Vagina (tissue), 2 donors: ENCODE data around the gene ANO8. TPM values are rescaled to one million over a fixed set of nuclear protein-coding genes. Genes with fewer than 3 reads are reported as not detected.

Experiments used
- DNase-seq, 2 donors: peaks; one replicate each; pipeline ENCODE4 v3.0.0-alpha.2; 2017; ENCODE audit errors: extremely low spot score in 2 of 2
- H3K27ac ChIP-seq: fragments of 200-600 bp; sonication (generic); one replicate; pipeline ENCODE4 v1.5.1; 2019
- H3K27me3 ChIP-seq: fragments of 200-600 bp; sonication (generic); one replicate; pipeline ENCODE4 v1.5.1; 2019
- H3K36me3 ChIP-seq, 2 donors: fragments of 200-600 bp; sonication (generic); one replicate each; pipeline ENCODE4 v1.5.1; 2017 to 2019
- H3K4me1 ChIP-seq: fragments of 200-600 bp; sonication (generic); one replicate; pipeline ENCODE4 v1.5.1; 2019
- H3K4me3 ChIP-seq, 2 donors: fragments of 200-600 bp; sonication (generic); 1 replicate in 1 of 2; 2 replicates in 1 of 2; pipeline ENCODE4 v1.5.1; 2016 to 2019
- H3K9me3 ChIP-seq: fragments of 200-600 bp; sonication (generic); one replicate; pipeline ENCODE4 v1.5.1; 2019
- POLR2A ChIP-seq, 2 donors: fragments of 450-650 bp; IDR thresholded peaks; one replicate each; pipeline ENCODE4 v1.6.1; 2017; ENCODE audit warnings: antibody characterized with exemption in 2 of 2, mild to moderate bottlenecking in 2 of 2, moderate library complexity in 2 of 2
- POLR2AphosphoS5 ChIP-seq, 2 donors: sonication (generic); formaldehyde crosslinking; IDR thresholded peaks; one replicate each; pipeline ENCODE4 v1.9.0; 2017; ENCODE audit warnings: antibody characterized with exemption in 2 of 2, mild to moderate bottlenecking in 2 of 2, low read depth in 1 of 2; ENCODE audit not compliant: insufficient read depth in 1 of 2
- intact Hi-C: fragments of 100-400 bp; cut with DNase I; formaldehyde crosslinking; loops from one replicate; pipeline ENCODE4 v1.15.1; 2023
- total RNA-seq: library from RNA; depleted of rRNA; stranded (reverse); fragments of >200 nt; gene quantifications from one replicate; pipeline ENCODE4 v1.2.3, GENCODE V29; 2016
- TF ChIP-seq, protein P1 (sequence below), 3 experiments: fragments of 450-650 bp in 2 of 3; fragments of 200-600 bp in 1 of 3; sonication (generic) in 1 of 3; IDR thresholded peaks; one replicate each; pipeline ENCODE4 v1.5.1; 2017 to 2019; ENCODE audit warnings: antibody characterized with exemption in 3 of 3, mild to moderate bottlenecking in 2 of 3, moderate library complexity in 2 of 3

ANO8 gene
- total RNA-seq, 1 donor from 2014 or later = 10.3 TPM

GRCh38 chr19:17348700-17349099, 14.0 kb upstream of the ANO8 start:
- H3K27me3 ChIP-seq = no peaks in the 10 kb centered on the region
- peak overlapping the region; percentile 61 for H3K27ac ChIP-seq
- H3K36me3 ChIP-seq = no peaks in the 10 kb centered on the region
- H3K9me3 ChIP-seq = no peaks in the 10 kb centered on the region
- H3K4me1 ChIP-seq = peaks cover 41% of the 10 kb centered on the region
- H3K4me3 ChIP-seq = no peak overlapping the region
- TF ChIP-seq POLR2A (IDR thresholded peaks at IDR 0.05) (no peak), POLR2AphosphoS5 (IDR thresholded peaks at IDR 0.05; ENCODE audit: insufficient read depth in 1 of 2, low read depth in 1 of 2) (peak in 1 of 2 donors; percentile 55)
- intact Hi-C loops = no loop called here
- DNase-seq = no peak

DNA sequence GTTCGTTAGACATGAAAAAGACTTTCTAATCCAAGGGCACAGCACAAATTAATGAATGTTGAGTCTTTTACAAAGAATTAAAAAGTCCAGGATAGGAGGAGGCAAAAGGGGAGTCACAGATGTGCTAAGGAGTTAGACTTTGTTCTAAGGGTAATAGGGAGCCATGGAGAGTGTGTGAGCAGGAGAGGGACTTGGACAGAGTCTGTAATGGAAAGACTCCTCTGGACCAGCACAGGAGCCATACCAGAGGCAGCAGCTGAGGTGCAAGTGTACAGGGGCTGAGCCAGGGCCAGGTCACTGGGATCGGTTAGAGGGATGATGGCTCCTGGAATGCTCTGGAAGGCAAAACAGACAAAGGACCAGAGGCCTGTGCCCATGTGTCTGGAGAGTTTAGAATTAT, 13.2 kb upstream of the ANO8 start:
- no peaks in the 10 kb centered on the region for H3K27me3 ChIP-seq
- H3K27ac ChIP-seq = peak overlapping the region; percentile 61
- no peaks in the 10 kb centered on the region for H3K36me3 ChIP-seq
- no peaks in the 10 kb centered on the region for H3K9me3 ChIP-seq
- H3K4me1 ChIP-seq = peaks cover 35% of the 10 kb centered on the region
- H3K4me3 ChIP-seq = no peak overlapping the region
- intact Hi-C loops = loop anchor here (2.0 kb wide), 1 partner anchor 37 kb away; no protein-coding TSS in a partner anchor
- TF ChIP-seq POLR2AphosphoS5 (IDR thresholded peaks at IDR 0.05; ENCODE audit: insufficient read depth in 1 of 2, low read depth in 1 of 2) = no peak
- TF ChIP-seq, protein P1, sequence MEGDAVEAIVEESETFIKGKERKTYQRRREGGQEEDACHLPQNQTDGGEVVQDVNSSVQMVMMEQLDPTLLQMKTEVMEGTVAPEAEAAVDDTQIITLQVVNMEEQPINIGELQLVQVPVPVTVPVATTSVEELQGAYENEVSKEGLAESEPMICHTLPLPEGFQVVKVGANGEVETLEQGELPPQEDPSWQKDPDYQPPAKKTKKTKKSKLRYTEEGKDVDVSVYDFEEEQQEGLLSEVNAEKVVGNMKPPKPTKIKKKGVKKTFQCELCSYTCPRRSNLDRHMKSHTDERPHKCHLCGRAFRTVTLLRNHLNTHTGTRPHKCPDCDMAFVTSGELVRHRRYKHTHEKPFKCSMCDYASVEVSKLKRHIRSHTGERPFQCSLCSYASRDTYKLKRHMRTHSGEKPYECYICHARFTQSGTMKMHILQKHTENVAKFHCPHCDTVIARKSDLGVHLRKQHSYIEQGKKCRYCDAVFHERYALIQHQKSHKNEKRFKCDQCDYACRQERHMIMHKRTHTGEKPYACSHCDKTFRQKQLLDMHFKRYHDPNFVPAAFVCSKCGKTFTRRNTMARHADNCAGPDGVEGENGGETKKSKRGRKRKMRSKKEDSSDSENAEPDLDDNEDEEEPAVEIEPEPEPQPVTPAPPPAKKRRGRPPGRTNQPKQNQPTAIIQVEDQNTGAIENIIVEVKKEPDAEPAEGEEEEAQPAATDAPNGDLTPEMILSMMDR (IDR thresholded peaks at IDR 0.05) = no peak
- no peak for DNase-seq

DNA sequence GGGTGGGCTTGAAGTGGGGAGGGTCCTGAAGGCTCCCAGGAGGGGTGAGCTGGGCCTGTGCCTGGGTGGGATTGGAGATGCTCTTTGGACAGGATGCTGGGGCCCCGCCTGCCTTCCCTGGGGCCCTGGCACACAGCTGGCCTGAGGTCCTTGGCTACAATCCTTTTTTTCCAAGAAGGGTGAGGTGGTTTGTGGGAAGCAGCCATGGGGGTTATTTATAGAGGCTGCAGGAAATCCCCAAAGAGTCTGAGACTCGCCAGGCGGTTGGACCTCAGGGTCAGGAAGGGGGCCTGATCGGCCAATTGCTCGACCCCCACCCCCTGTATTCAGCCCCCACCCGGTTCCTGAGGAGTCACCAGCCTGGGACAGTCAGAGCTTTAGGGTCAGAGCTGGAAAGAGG, 12.7 kb upstream of the ANO8 start:
- peaks cover 30% of the 10 kb centered on the region for H3K4me1 ChIP-seq
- DNase-seq = no peak
- H3K4me3 ChIP-seq = no peak overlapping the region
- H3K36me3 ChIP-seq = no peaks in the 10 kb centered on the region
- H3K27me3 ChIP-seq = no peaks in the 10 kb centered on the region
- peak overlapping the region; percentile 61 for H3K27ac ChIP-seq
- TF ChIP-seq POLR2AphosphoS5 (IDR thresholded peaks at IDR 0.05; ENCODE audit: insufficient read depth in 1 of 2, low read depth in 1 of 2) = peak; percentile 11 to 32
- TF ChIP-seq, protein P1 (IDR thresholded peaks at IDR 0.05) = no peak
- no peak for TF ChIP-seq POLR2A (IDR thresholded peaks at IDR 0.05)
- H3K9me3 ChIP-seq = no peaks in the 10 kb centered on the region
- intact Hi-C loops = loop anchor here (2.0 kb wide), 1 partner anchor 37 kb away; no protein-coding TSS in a partner anchor

- Histone ChIP-seq H3K9me3 (no peaks in the 10 kb centered on the region), H3K4me1 (peaks cover 29% of the 10 kb centered on the region), H3K27me3 (no peaks in the 10 kb centered on the region), H3K27ac (peak overlapping the region; percentile 14), H3K4me3 (no peak overlapping the region), H3K36me3 (no peaks in the 10 kb centered on the region)
- TF ChIP-seq POLR2A (IDR thresholded peaks at IDR 0.05) (no peak), POLR2AphosphoS5 (IDR thresholded peaks at IDR 0.05; ENCODE audit: insufficient read depth in 1 of 2, low read depth in 1 of 2) (peak in 1 of 2 donors; percentile 20)
- TF ChIP-seq, protein P1 (IDR thresholded peaks at IDR 0.05) = peak; percentile 86 to 93 (median 91)
- no peak for DNase-seq
- intact Hi-C loops = loop anchor here (2.0 kb wide), 1 partner anchor 39 kb away; no protein-coding TSS in a partner anchor
Observed at GRCh38 chr19:17346109-17346671, 11.5 kb upstream of the ANO8 start.

GRCh38 chr19:17341845-17342244, 7.2 kb upstream of the ANO8 start:
- no peaks in the 10 kb centered on the region for H3K36me3 ChIP-seq
- H3K4me3 ChIP-seq = no peak overlapping the region
- H3K27ac ChIP-seq = no peak overlapping the region
- DNase-seq = no peak
- intact Hi-C loops = no loop called here
- no peaks in the 10 kb centered on the region for H3K9me3 ChIP-seq
- TF ChIP-seq POLR2A (IDR thresholded peaks at IDR 0.05) = no peak
- TF ChIP-seq POLR2AphosphoS5 (IDR thresholded peaks at IDR 0.05; ENCODE audit: insufficient read depth in 1 of 2, low read depth in 1 of 2) = no peak
- TF ChIP-seq, protein P1 (IDR thresholded peaks at IDR 0.05) = no peak
- peaks cover 24% of the 10 kb centered on the region for H3K4me1 ChIP-seq
- no peaks in the 10 kb centered on the region for H3K27me3 ChIP-seq
